GM18505 (cell line): ENCODE results near the gene TLX2.
A peak's percentile ranks its signal among the peaks of the same experiment; 100 is the strongest.

ENCODE experiments used
- ATAC-seq: cut with Tn5 transposase; IDR thresholded peaks from one replicate; pipeline ENCODE4 v1.9.1; 2021; ENCODE audit not compliant: unreplicated experiment
- POLR2A ChIP-seq: IDR thresholded peaks from 4 replicates; pipeline ENCODE4 v1.6.1; 2011; ENCODE audit warnings: borderline replicate concordance; ENCODE audit not compliant: insufficient read depth, insufficient read length; ENCODE audit errors: extremely low read depth

The TLX2 gene

GRCh38 chr2:74528600-74529356 lies 14.5 kb downstream of the TLX2 start:
- TF ChIP-seq POLR2A = no peak
- peak; percentile 14 for ATAC-seq

GRCh38 chr2:74529357-74530238 lies 15.3 kb downstream of the TLX2 start, which contains the start of the genes AUP1 and HTRA2:
AUP1 (minus strand) TSS chr2:74529706; CDS start chr2:74529629, 77 bp downstream.
HTRA2 (plus strand) TSS chr2:74529933; CDS start chr2:74530007, 74 bp downstream.
- peak; percentile 77 for ATAC-seq
- peak; percentile 93 for TF ChIP-seq POLR2A

- peak; percentile 72 for TF ChIP-seq POLR2A
- no peak for ATAC-seq
Observed at GRCh38 chr2:74530239-74531187, 16.3 kb downstream of the TLX2 start.

- peak; percentile 34 for TF ChIP-seq POLR2A
Observed at GRCh38 chr2:74531666-74532065, 17.4 kb downstream of the TLX2 start.

GRCh38 chr2:74532222-74532621 lies 18.0 kb downstream of the TLX2 start:
- no peak for ATAC-seq
- TF ChIP-seq POLR2A = no peak

More at GRCh38 chr2:74531666-74532065, 17.4 kb downstream of the TLX2 start:
- no peak for ATAC-seq

- ATAC-seq = no peak
- TF ChIP-seq POLR2A = no peak
Observed at GRCh38 chr2:74533464-74533863, 19.2 kb downstream of the TLX2 start.

GRCh38 chr2:74534411-74534810 lies 20.2 kb downstream of the TLX2 start:
- TF ChIP-seq POLR2A = no peak
- ATAC-seq = no peak

- TF ChIP-seq POLR2A = no peak
- no peak for ATAC-seq
Observed at GRCh38 chr2:74535440-74535965, 21.3 kb downstream of the TLX2 start.

GRCh38 chr2:74536166-74536950 lies 22.1 kb downstream of the TLX2 start:
- no peak for ATAC-seq
- TF ChIP-seq POLR2A = no peak

- TF ChIP-seq POLR2A = no peak
- ATAC-seq = no peak
Observed at GRCh38 chr2:74537140-74537539, 22.9 kb downstream of the TLX2 start.

- TF ChIP-seq POLR2A = no peak
- no peak for ATAC-seq
Observed at GRCh38 chr2:74538881-74539339, 24.7 kb downstream of the TLX2 start.

GRCh38 chr2:74540291-74540690 lies 26.0 kb downstream of the TLX2 start:
- TF ChIP-seq POLR2A = no peak
- no peak for ATAC-seq
